T-cell (primary cell): ENCODE data around the gene NRXN2. TPM values are rescaled to one million over a fixed set of nuclear protein-coding genes. Genes with fewer than 3 reads are reported as not detected.
"Not testable (repeated sequence)": the region's sequence is repeated elsewhere in the genome, so short reads cannot be mapped to it uniquely, and the experiment has no call there.

Experiments
- ATAC-seq, 4 experiments: fragments of 200-7000 bp in 3 of 4; fragments of 150-1000 bp in 1 of 4; cut with Tn5 transposase; replicated peaks in 1 of 4; 1 replicate in 3 of 4; 2 replicates in 1 of 4; pipeline ENCODE4 v1.10.0; 2021; ENCODE audit warnings: moderate library complexity in 3 of 4, mild to moderate bottlenecking in 2 of 4, moderate number of reproducible peaks in 1 of 4
- CTCF ChIA-PET, 2 donors: fragments of 300-600 bp; sonication (Branson Sonifier 250); formaldehyde crosslinking; loops; one replicate each; lab custom pipeline; 2022; ENCODE audit warnings: antibody characterized with exemption in 2 of 2; lab: Charles Lee
- POLR2A ChIA-PET, 2 donors: fragments of 300-600 bp; sonication (Branson Sonifier 250); formaldehyde crosslinking; loops; one replicate each; lab custom pipeline; 2022; ENCODE audit warnings: antibody characterized with exemption in 2 of 2; lab: Charles Lee
- DNase-seq, 35 experiments: peaks; one replicate each; pipeline versions ENCODE4 v3.0.0 to v3.0.0-alpha.2; 2013 to 2023
- H3K27ac ChIP-seq: one replicate; pipeline ENCODE4 v1.5.1; 2013; ENCODE audit warnings: low read length
- H3K27me3 ChIP-seq, 2 experiments: replicated peaks in 1 of 2; 1 replicate in 1 of 2; 2 replicates in 1 of 2; pipeline versions ENCODE4 v1.6.1 to v1.7.0; 2013; ENCODE audit warnings: low read length in 1 of 2, mixed read lengths in 1 of 2; ENCODE audit not compliant: control insufficient read depth in 2 of 2, insufficient read depth in 2 of 2; ENCODE audit errors: extremely low read depth in 1 of 2
- H3K36me3 ChIP-seq, 2 donors: 1 replicate in 1 of 2; 2 replicates in 1 of 2; pipeline versions ENCODE4 v1.6.1 to v1.7.0; 2013; ENCODE audit warnings: low read length in 1 of 2; ENCODE audit not compliant: control insufficient read depth in 2 of 2, insufficient read depth in 1 of 2; ENCODE audit errors: extremely low read depth in 1 of 2
- H3K4me1 ChIP-seq, 2 experiments: 1 replicate in 1 of 2; 2 replicates in 1 of 2; pipeline versions ENCODE4 v1.6.1 to v1.7.0; 2013; ENCODE audit warnings: low read length in 2 of 2, mixed read lengths in 1 of 2; ENCODE audit not compliant: insufficient read depth in 2 of 2, control insufficient read depth in 1 of 2; ENCODE audit errors: extremely low read depth in 1 of 2
- H3K4me3 ChIP-seq, 2 donors: 1 replicate in 1 of 2; 2 replicates in 1 of 2; pipeline versions ENCODE4 v1.5.1 to v1.7.0; 2013; ENCODE audit warnings: mild to moderate bottlenecking in 2 of 2, low read length in 1 of 2, moderate library complexity in 1 of 2; ENCODE audit not compliant: control insufficient read depth in 1 of 2; ENCODE audit errors: extremely low read depth in 1 of 2
- H3K9me3 ChIP-seq: 2 replicates; pipeline ENCODE4 v1.7.0; 2013
- H3K27ac Mint-ChIP-seq, 2 donors: one replicate each; pipeline ENCODE4 v1.8.0; 2020 to 2021; ENCODE audit warnings: mild to moderate bottlenecking in 2 of 2, mixed read lengths in 2 of 2
- H3K27me3 Mint-ChIP-seq, 2 donors: one replicate each; pipeline ENCODE4 v1.8.0; 2021 to 2022; ENCODE audit warnings: mixed read lengths in 2 of 2
- H3K36me3 Mint-ChIP-seq: one replicate; pipeline ENCODE4 v1.8.0; 2021; ENCODE audit warnings: mixed read lengths
- H3K4me1 Mint-ChIP-seq, 3 donors: one replicate each; pipeline ENCODE4 v1.8.0; 2020 to 2022; ENCODE audit warnings: mixed read lengths in 3 of 3, mild to moderate bottlenecking in 1 of 3
- H3K4me3 Mint-ChIP-seq, 3 donors: one replicate each; pipeline ENCODE4 v1.8.0; 2020 to 2022; ENCODE audit warnings: mild to moderate bottlenecking in 3 of 3, mixed read lengths in 3 of 3, moderate library complexity in 3 of 3
- H3K9me3 Mint-ChIP-seq, 3 donors: one replicate each; pipeline ENCODE4 v1.8.0; 2020 to 2022; ENCODE audit warnings: mixed read lengths in 3 of 3
- WGBS: methylation state at CpG from one replicate; pipeline ENCODE4 v1.1.5; 2013; ENCODE audit warnings: missing lambda C conversion rate; ENCODE audit not compliant: insufficient coverage; 5-methylcytosine and 5-hydroxymethylcytosine counted together
- total RNA-seq, 35 experiments: library from RNA in 6 of 35; stranded (reverse) in 6 of 35; fragments of 120-200 nt in 1 of 35; gene quantifications; one replicate each; pipeline versions ENCODE4 v1.2.1 to v1.2.4 and lab custom pipeline; 2013 to 2026

The NRXN2 gene
- total RNA-seq, 5 donors from 2014 or later (not counting 1 experiment from before 2014, with no cell fraction given), result 0.43 to 0.70 (median 0.47) TPM; not detected in 2

DNA sequence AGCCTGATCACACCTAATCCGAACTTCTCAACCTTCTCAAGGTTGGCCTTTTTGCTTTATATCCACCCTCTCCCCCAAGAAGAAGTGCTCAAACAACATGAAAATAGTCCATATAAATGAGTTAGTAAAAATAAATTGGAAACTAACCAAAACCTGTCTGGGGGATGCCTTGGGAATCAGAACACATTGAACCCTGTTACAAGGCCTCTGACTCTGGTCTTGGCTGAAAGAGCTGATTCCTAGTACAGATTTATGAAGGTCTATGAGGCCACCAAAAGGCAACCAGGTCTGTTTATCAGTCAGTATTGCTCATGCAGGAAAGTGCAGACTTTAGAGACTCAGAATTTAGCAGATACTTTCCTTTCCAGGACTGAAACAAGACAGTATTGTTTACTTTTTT lies 49.7 kb downstream of the NRXN2 start:
- ChIA-PET POLR2A (no interaction called here), CTCF (no interaction called here)
- no CpG with 5 or more reads among the region's 1 CpG for WGBS
- peaks cover 0 to 72% of the 10 kb centered on the region in 2 experiments for H3K27me3 ChIP-seq
- H3K4me1 Mint-ChIP-seq, result no peaks in the 10 kb centered on the region
- no peak overlapping the region for H3K4me3 Mint-ChIP-seq
- H3K9me3 Mint-ChIP-seq, result no peaks in the 10 kb centered on the region
- no peaks in the 10 kb centered on the region for H3K4me1 ChIP-seq
- DNase-seq (no peak), ATAC-seq (no peak)
- no peaks in the 10 kb centered on the region for H3K36me3 Mint-ChIP-seq
- H3K9me3 ChIP-seq, result no peaks in the 10 kb centered on the region
- H3K27ac Mint-ChIP-seq, result no peak overlapping the region
- no peak overlapping the region for H3K4me3 ChIP-seq
- peaks cover 37 to 58% of the 10 kb centered on the region in 2 donors for H3K27me3 Mint-ChIP-seq
- no peak overlapping the region for H3K27ac ChIP-seq
- no peaks in the 10 kb centered on the region for H3K36me3 ChIP-seq

DNA sequence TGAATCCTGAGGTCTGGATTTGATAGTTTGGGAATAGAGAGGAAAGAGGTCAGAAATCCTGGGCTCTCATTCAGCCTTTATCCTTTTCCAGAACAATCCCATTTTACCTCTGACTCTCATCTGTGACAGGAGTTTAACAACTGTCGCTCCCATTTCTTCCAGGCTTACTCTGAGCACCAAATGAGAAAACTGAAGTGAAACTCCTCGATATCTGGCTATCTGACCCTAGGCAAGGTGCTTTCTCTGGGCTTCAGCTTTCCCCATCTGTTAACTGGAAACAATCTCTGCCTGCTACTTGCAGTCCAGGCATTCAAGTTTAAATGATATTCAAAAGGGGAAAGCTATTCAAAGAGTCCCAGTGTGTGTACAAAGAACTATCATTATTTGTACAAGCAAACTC lies 50.1 kb downstream of the NRXN2 start:
- peaks cover 38 to 61% of the 10 kb centered on the region in 2 donors for H3K27me3 Mint-ChIP-seq
- ATAC-seq, result no peak

DNA sequence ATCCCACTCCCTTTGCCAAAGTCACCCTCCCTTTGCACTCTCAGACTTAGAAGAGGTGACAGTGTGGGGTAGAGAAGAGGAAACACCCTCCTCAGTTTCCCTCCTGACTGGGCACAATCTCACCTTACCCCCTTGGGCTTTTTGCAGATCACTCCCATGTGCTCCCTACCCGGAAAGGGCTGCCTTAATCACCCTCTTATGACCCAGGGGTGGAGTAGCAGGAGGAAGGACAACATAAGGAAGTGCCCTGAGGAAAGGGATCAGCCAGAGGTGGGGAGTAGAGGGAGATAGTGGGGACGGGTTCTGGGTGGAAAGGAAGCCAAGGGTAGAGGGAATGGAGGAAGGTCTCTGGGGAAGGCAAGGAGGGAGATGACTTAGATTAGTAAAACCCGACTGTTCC lies 52.0 kb downstream of the NRXN2 start:
- H3K9me3 Mint-ChIP-seq, result no peaks in the 10 kb centered on the region
- no peak overlapping the region for H3K4me3 Mint-ChIP-seq
- Histone ChIP-seq H3K27me3 (peaks cover 0 to 66% of the 10 kb centered on the region in 2 experiments), H3K4me3 (no peak overlapping the region), H3K27ac (no peak overlapping the region), H3K36me3 (no peaks in the 10 kb centered on the region), H3K9me3 (no peaks in the 10 kb centered on the region), H3K4me1 (no peaks in the 10 kb centered on the region)
- peaks cover 37 to 49% of the 10 kb centered on the region in 2 donors for H3K27me3 Mint-ChIP-seq
- DNase-seq, result no peak
- 40% methylated on average over 1 of the region's 3 CpGs for WGBS
- H3K4me1 Mint-ChIP-seq, result no peaks in the 10 kb centered on the region
- H3K36me3 Mint-ChIP-seq, result no peaks in the 10 kb centered on the region
- ATAC-seq, result no peak
- POLR2A ChIA-PET, result no interaction called here
- CTCF ChIA-PET, result no interaction called here
- H3K27ac Mint-ChIP-seq, result no peak overlapping the region

More for the DNA sequence above, 50.1 kb downstream of the NRXN2 start:
- no peaks in the 10 kb centered on the region for H3K4me1 ChIP-seq
- CTCF ChIA-PET, result no interaction called here
- Mint-ChIP-seq H3K9me3 (no peaks in the 10 kb centered on the region), H3K4me1 (no peaks in the 10 kb centered on the region), H3K36me3 (no peaks in the 10 kb centered on the region), H3K4me3 (no peak overlapping the region), H3K27ac (no peak overlapping the region)
- 89% methylated on average over 2 of the region's 2 CpGs for WGBS
- no peak overlapping the region for H3K4me3 ChIP-seq
- no peaks in the 10 kb centered on the region for H3K36me3 ChIP-seq
- POLR2A ChIA-PET, result no interaction called here
- peaks cover 0 to 70% of the 10 kb centered on the region in 2 experiments for H3K27me3 ChIP-seq
- DNase-seq, result no peak
- H3K9me3 ChIP-seq, result no peaks in the 10 kb centered on the region
- H3K27ac ChIP-seq, result no peak overlapping the region

GRCh38 chr11:64667154-64667745 lies 55.7 kb downstream of the NRXN2 start:
- Mint-ChIP-seq H3K27me3 (peaks cover 23 to 35% of the 10 kb centered on the region in 2 donors), H3K27ac (no peak overlapping the region), H3K4me1 (no peaks in the 10 kb centered on the region), H3K4me3 (no peak overlapping the region), H3K36me3 (no peaks in the 10 kb centered on the region), H3K9me3 (no peaks in the 10 kb centered on the region)
- Histone ChIP-seq H3K27me3 (peaks cover 0 to 47% of the 10 kb centered on the region in 2 experiments), H3K36me3 (no peaks in the 10 kb centered on the region), H3K9me3 (no peaks in the 10 kb centered on the region), H3K4me3 (no peak overlapping the region), H3K27ac (no peak overlapping the region), H3K4me1 (no peaks in the 10 kb centered on the region)
- DNase-seq (no peak), ATAC-seq (no peak)
- 92% methylated on average over 17 of the region's 22 CpGs for WGBS
- POLR2A ChIA-PET, result no interaction called here
- CTCF ChIA-PET, result no interaction called here

GRCh38 chr11:64665411-64665821 lies 57.6 kb downstream of the NRXN2 start:
- no peak overlapping the region for H3K4me3 ChIP-seq
- Mint-ChIP-seq H3K36me3 (no peaks in the 10 kb centered on the region), H3K9me3 (no peaks in the 10 kb centered on the region), H3K27me3 (peaks cover 9 to 22% of the 10 kb centered on the region in 2 donors), H3K27ac (no peak overlapping the region), H3K4me3 (no peak overlapping the region), H3K4me1 (no peaks in the 10 kb centered on the region)
- peaks cover 0 to 38% of the 10 kb centered on the region in 2 experiments for H3K27me3 ChIP-seq
- DNase-seq (no peak), ATAC-seq (no peak)
- WGBS, result 28% methylated on average over 3 of the region's 7 CpGs
- POLR2A ChIA-PET, result no interaction called here
- no peaks in the 10 kb centered on the region for H3K4me1 ChIP-seq
- H3K27ac ChIP-seq, result no peak overlapping the region
- no peaks in the 10 kb centered on the region for H3K9me3 ChIP-seq
- no peaks in the 10 kb centered on the region for H3K36me3 ChIP-seq
- CTCF ChIA-PET, result no interaction called here

GRCh38 chr11:64664236-64664870 lies 58.6 kb downstream of the NRXN2 start:
- H3K27ac ChIP-seq, H3K36me3 ChIP-seq, H3K4me3 ChIP-seq, ATAC-seq, H3K4me1 ChIP-seq, POLR2A ChIA-PET, H3K9me3 ChIP-seq, H3K4me3 Mint-ChIP-seq, H3K27ac Mint-ChIP-seq, H3K9me3 Mint-ChIP-seq, DNase-seq, H3K4me1 Mint-ChIP-seq, H3K36me3 Mint-ChIP-seq: not testable (repeated sequence)
- peaks cover 0 to 34% of the 10 kb centered on the region in 2 experiments for H3K27me3 ChIP-seq
- peaks cover 4 to 16% of the 10 kb centered on the region in 2 donors for H3K27me3 Mint-ChIP-seq
- CTCF ChIA-PET, result interaction anchor here in 1 of 2 donors (0.6 kb wide), 1 partner anchor 236 kb away, joined by 4 read pairs; no protein-coding TSS in a partner anchor
- WGBS, result 74% methylated on average over 11 of the region's 15 CpGs
